GM12878 (cell line): ENCODE results near the gene HORMAD2. TPM values are rescaled to one million over a fixed set of nuclear protein-coding genes. Genes with fewer than 3 reads are reported as not detected.

Source experiments
- ATAC-seq: fragments of 200-7000 bp; cut with Tn5 transposase; 3 replicates; pipeline ENCODE4 v1.9.1; 2020; ENCODE audit warnings: mild to moderate bottlenecking, moderate library complexity
- BruUV-seq: library from RNA; stranded (reverse); fragments of 400-500 nt; replicated peaks from 2 replicates; lab custom pipeline; 2021; lab: Mats Ljungman, UMichigan
- CTCF ChIA-PET: fragments of 300-600 bp; sonication (Branson Sonifier 250); formaldehyde crosslinking; extraction: SDS; loops from one replicate; lab custom pipeline; 2021; ENCODE audit warnings: inconsistent platforms; lab: Yijun Ruan, JAX
- POLR2A ChIA-PET: fragments of 350-600 bp; formaldehyde crosslinking; extraction: SDS; loops from one replicate; lab custom pipeline; 2021; ENCODE audit warnings: inconsistent platforms; lab: Charles Lee
- RAD21 ChIA-PET: fragments of 300-600 bp; sonication (Branson Sonifier 250); formaldehyde crosslinking; loops from one replicate; lab custom pipeline; 2023; ENCODE audit warnings: antibody characterized with exemption; ENCODE audit not compliant: unreplicated experiment; lab: Charles Lee
- SMC1A ChIA-PET: fragments of 300-600 bp; sonication (Branson Sonifier 250); formaldehyde crosslinking; loops from one replicate; lab custom pipeline; 2023; ENCODE audit not compliant: unreplicated experiment, uncharacterized antibody; lab: Charles Lee
- DNase-seq: peaks from one replicate; pipeline ENCODE4 v3.0.0-alpha.2; 2011; ENCODE audit warnings: low read depth, low spot score
- FAIRE-seq: peaks from 3 replicates; lab custom pipeline; 2011; peaks lifted over from hg19 to GRCh38; lab: Jason Lieb, UNC
- H2AFZ ChIP-seq: 2 replicates; pipeline ENCODE4 v1.6.0; 2011; ENCODE audit warnings: low read depth, low read length, control low read depth; ENCODE audit not compliant: control insufficient read depth
- H3K27ac ChIP-seq: 2 replicates; pipeline ENCODE4 v1.5.1; 2011; ENCODE audit warnings: control low read depth; ENCODE audit not compliant: control insufficient read depth, insufficient read depth
- H3K27me3 ChIP-seq, 2 experiments: replicated peaks in 1 of 2; 2 replicates each; pipeline versions ENCODE4 v1.6.0 to v1.6.1; 2011; ENCODE audit warnings: low read length in 1 of 2; ENCODE audit not compliant: control insufficient read depth in 2 of 2, insufficient read depth in 2 of 2
- H3K36me3 ChIP-seq, 2 experiments: 2 replicates each; pipeline ENCODE4 v1.5.1; 2011; ENCODE audit warnings: low read length in 1 of 2; ENCODE audit not compliant: control insufficient read depth in 2 of 2, insufficient read depth in 2 of 2
- H3K4me1 ChIP-seq: 2 replicates; pipeline ENCODE4 v1.6.1; 2011; ENCODE audit warnings: mild to moderate bottlenecking, low read length, moderate library complexity, mixed read lengths; ENCODE audit not compliant: control insufficient read depth, insufficient read depth
- H3K4me2 ChIP-seq: 2 replicates; pipeline ENCODE4 v1.6.0; 2011; ENCODE audit warnings: control low read depth; ENCODE audit not compliant: control insufficient read depth, insufficient read depth
- H3K4me3 ChIP-seq: fragments of 200-600 bp; sonication (generic); 2 replicates; pipeline ENCODE4 v1.5.1; 2016
- H3K79me2 ChIP-seq: 2 replicates; pipeline ENCODE4 v1.6.0; 2011; ENCODE audit warnings: low read length; ENCODE audit not compliant: control insufficient read depth, insufficient read depth
- H3K9ac ChIP-seq: 2 replicates; pipeline ENCODE4 v1.8.0; 2011; ENCODE audit warnings: low read length, control low read depth, mixed read lengths; ENCODE audit not compliant: control insufficient read depth, insufficient read depth
- H3K9me3 ChIP-seq: replicated peaks from 3 replicates; pipeline ENCODE4 v1.5.1; 2011; ENCODE audit warnings: mild to moderate bottlenecking, low read length; ENCODE audit not compliant: control insufficient read depth, insufficient read depth
- H4K20me1 ChIP-seq: 2 replicates; pipeline ENCODE4 v1.6.0; 2011; ENCODE audit not compliant: control insufficient read depth, insufficient read depth
- CBX5 ChIP-seq: sonication (generic); IDR thresholded peaks from 2 replicates; pipeline ENCODE4 v1.6.1; 2016; ENCODE audit warnings: low read depth, moderate library complexity, mild to moderate bottlenecking, inconsistent platforms
- E2F4 ChIP-seq: IDR thresholded peaks from 2 replicates; pipeline ENCODE4 v1.6.1; 2012; ENCODE audit warnings: low read depth, low read length, improper control_type of control experiment
- EP300 ChIP-seq, 2 experiments: fragments of 150-350 bp in 1 of 2; IDR thresholded peaks; 2 replicates each; pipeline ENCODE4 v1.6.1; 2011 to 2012; ENCODE audit warnings: low read depth in 2 of 2, low read length in 2 of 2, borderline replicate concordance in 1 of 2, improper control_type of control experiment in 1 of 2, inconsistent platforms in 1 of 2; ENCODE audit not compliant: control insufficient read depth in 1 of 2
- HSF1 ChIP-seq: fragments of 150-350 bp; IDR thresholded peaks from 2 replicates; pipeline ENCODE4 v1.6.1; 2014; ENCODE audit warnings: mild to moderate bottlenecking, low read depth, low read length
- KLF5 ChIP-seq: fragments of 450-650 bp; IDR thresholded peaks from 2 replicates; pipeline ENCODE4 v1.6.1; 2014; ENCODE audit warnings: mild to moderate bottlenecking; ENCODE audit not compliant: partially characterized antibody
- MYC ChIP-seq: IDR thresholded peaks from 2 replicates; pipeline ENCODE4 v1.6.1; 2011; ENCODE audit warnings: mild to moderate bottlenecking, low read length, moderate library complexity, inconsistent platforms; ENCODE audit not compliant: insufficient read depth, insufficient replicate concordance, insufficient read length, severe bottlenecking
- RBBP5 ChIP-seq: fragments of 200-600 bp; sonication (generic); conservative IDR thresholded peaks from 2 replicates; pipeline ENCODE4 v1.6.1; 2016
- RUNX3 ChIP-seq: IDR thresholded peaks from 2 replicates; pipeline ENCODE4 v1.6.1; 2012; ENCODE audit warnings: low read length, inconsistent platforms
- STAT1 ChIP-seq: fragments of 450-650 bp; conservative IDR thresholded peaks from 2 replicates; pipeline ENCODE4 v1.6.1; 2014; ENCODE audit warnings: antibody characterized with exemption, mild to moderate bottlenecking
- ZBTB11 ChIP-seq: fragments of 450-650 bp; formaldehyde crosslinking; IDR thresholded peaks from 2 replicates; pipeline ENCODE4 v1.5.0; 2022; ENCODE audit warnings: mild to moderate bottlenecking, missing genetic modification characterization
- ZNF207 ChIP-seq: fragments of 450-650 bp; IDR thresholded peaks from 2 replicates; pipeline ENCODE4 v1.6.1; 2014; ENCODE audit warnings: antibody characterized with exemption, mild to moderate bottlenecking, borderline replicate concordance
- ZNF592 ChIP-seq: fragments of 450-650 bp; IDR thresholded peaks from 2 replicates; pipeline ENCODE4 v1.6.1; 2017; ENCODE audit warnings: mild to moderate bottlenecking, moderate library complexity
- ZNF622 ChIP-seq: fragments of 450-650 bp; IDR thresholded peaks from 2 replicates; pipeline ENCODE4 v1.6.1; 2017; ENCODE audit warnings: mild to moderate bottlenecking, inconsistent platforms
- ZZZ3 ChIP-seq: IDR thresholded peaks from 2 replicates; pipeline ENCODE4 v1.6.1; 2011; ENCODE audit warnings: low read depth; ENCODE audit not compliant: control insufficient read depth, insufficient read length
- WGBS: methylation state at CpG from one replicate; pipeline ENCODE4 v1.1.6; 2016; ENCODE audit warnings: low lambda C conversion rate; ENCODE audit not compliant: insufficient replicate concordance, insufficient coverage; ENCODE audit errors: missing lambda C conversion rate; 5-methylcytosine and 5-hydroxymethylcytosine counted together
- in situ Hi-C: fragments of 300-500 bp; cut with MboI; formaldehyde crosslinking; loops from 9 replicates; pipeline ENCODE4 v1.14.3; 2018; ENCODE audit warnings: mixed read lengths
- intact Hi-C: fragments of 100-400 bp; cut with micrococcal nuclease; formaldehyde crosslinking; loops from one replicate; pipeline ENCODE4 v1.14.2; 2022; ENCODE audit not compliant: unreplicated experiment
- polyA plus RNA-seq, 11 experiments: library from polyadenylated mRNA; depleted of rRNA in 4 of 11; unstranded in 6 of 11; stranded (reverse) in 5 of 11; fragments of >200 nt; fragmentation: Nextera tagmentation in 4 of 11; fragmentation: Illumina TruSeq in 1 of 11; extraction: Ambion mirVana in 4 of 11; extraction: Trizol in 1 of 11; gene quantifications; 1 replicate in 1 of 11; 2 replicates in 10 of 11; pipeline versions ENCODE4 v1.2.1 to v1.2.3, GENCODE V29; 2011 to 2016; ENCODE audit warnings: inconsistent platforms in 2 of 11, missing spikeins in 2 of 11, low read depth in 1 of 11
- total RNA-seq, 4 experiments: library from RNA; depleted of rRNA in 3 of 4; stranded (reverse); fragments of >200 nt in 3 of 4; fragmentation: Illumina TruSeq in 1 of 4; extraction: Trizol in 1 of 4; gene quantifications; 2 replicates each; pipeline versions ENCODE4 v1.2.1 to v1.2.3, GENCODE V29; 2013 to 2021

The HORMAD2 gene
- total and polyA plus RNA-seq, 10 of the 15 experiments (the other 5 are each of a cell fraction or from before 2014, with no cell fraction given): 0.07 to 0.13 TPM; not detected in 8

GRCh38 chr22:30043161-30043560, 37.1 kb upstream of the HORMAD2 start:
- Histone ChIP-seq H3K27me3 (no peaks in the 10 kb centered on the region), H3K79me2 (no peaks in the 10 kb centered on the region), H3K4me2 (no peak overlapping the region), H4K20me1 (no peaks in the 10 kb centered on the region), H3K27ac (no peak overlapping the region), H3K36me3 (no peaks in the 10 kb centered on the region), H3K9me3 (no peaks in the 10 kb centered on the region), H3K9ac (no peak overlapping the region), H3K4me3 (no peak overlapping the region), H2AFZ (no peak overlapping the region), H3K4me1 (no peaks in the 10 kb centered on the region)
- DNase-seq: no peak
- FAIRE-seq: no peak
- TF ChIP-seq E2F4 (no peak), ZNF207 (no peak), STAT1 (no peak), KLF5 (no peak), CBX5 (no peak), RBBP5 (no peak), ZNF622 (no peak), EP300 (IDR thresholded peaks at IDR 0.05; ENCODE audit: borderline replicate concordance in 1 of 2, control insufficient read depth in 1 of 2, low read depth in 2 of 2, low read length in 2 of 2) (no peak), ZZZ3 (no peak), MYC (no peak), RUNX3 (no peak), ZBTB11 (CRISPR knock-in tag) (no peak), HSF1 (no peak), ZNF592 (no peak)
- no peak for ATAC-seq
- intact Hi-C loops (no loop called here), in situ Hi-C loops (no loop called here)
- RAD21 ChIA-PET: no interaction called here
- CTCF ChIA-PET: interaction anchor here (0.9 to 1.5 kb wide), 3 partner anchors 32 to 417 kb away, joined by 3 to 4 read pairs (median 4); no protein-coding TSS in a partner anchor
- WGBS: 27% methylated on average over 4 of the region's 4 CpGs
- POLR2A ChIA-PET: no interaction called here
- no TSS peak for BruUV-seq
- SMC1A ChIA-PET: interaction anchor here (0.6 to 0.7 kb wide), 2 partner anchors 65 to 353 kb away, joined by 3 read pairs; no protein-coding TSS in a partner anchor
